H9 (cell line): ENCODE measurements around the gene RPS6KB2. TPM values are rescaled to one million over a fixed set of nuclear protein-coding genes. Genes with fewer than 3 reads are reported as not detected.

Experiments
- DNase-seq: peaks from one replicate; pipeline ENCODE4 v3.0.0-alpha.2; 2017
- H2AFZ ChIP-seq: one replicate; pipeline ENCODE4 v1.6.1; 2013; ENCODE audit warnings: mild to moderate bottlenecking, low read length, control low read depth, moderate library complexity
- H2AK5ac ChIP-seq: 2 replicates; pipeline ENCODE4 v1.6.1; 2013; ENCODE audit warnings: low read length, control low read depth, mixed read lengths; ENCODE audit not compliant: insufficient read length
- H2BK120ac ChIP-seq: one replicate; pipeline ENCODE4 v1.6.1; 2013; ENCODE audit warnings: low read depth, mild to moderate bottlenecking, low read length, control low read depth, inconsistent platforms; ENCODE audit not compliant: poor library complexity, severe bottlenecking
- H2BK12ac ChIP-seq: 2 replicates; pipeline ENCODE4 v1.6.1; 2013; ENCODE audit warnings: low read length, control low read depth, mixed read lengths, low read depth; ENCODE audit not compliant: insufficient read length
- H2BK15ac ChIP-seq: 2 replicates; pipeline ENCODE4 v1.6.1; 2013; ENCODE audit warnings: low read depth, low read length, control low read depth
- H2BK20ac ChIP-seq: one replicate; pipeline ENCODE4 v1.6.1; 2013; ENCODE audit warnings: low read depth, mild to moderate bottlenecking, low read length, control low read depth, inconsistent platforms; ENCODE audit not compliant: poor library complexity, severe bottlenecking
- H2BK5ac ChIP-seq: 2 replicates; pipeline ENCODE4 v1.6.1; 2013; ENCODE audit warnings: low read length, control low read depth, mixed read lengths; ENCODE audit not compliant: insufficient read length
- H3K14ac ChIP-seq: 2 replicates; pipeline ENCODE4 v1.6.1; 2013; ENCODE audit warnings: low read length, control low read depth; ENCODE audit not compliant: insufficient read depth
- H3K18ac ChIP-seq: 2 replicates; pipeline ENCODE4 v1.6.1; 2013; ENCODE audit warnings: low read depth, mild to moderate bottlenecking, mixed read lengths, low read length, control low read depth; ENCODE audit not compliant: insufficient read length
- H3K23ac ChIP-seq: 2 replicates; pipeline ENCODE4 v1.6.1; 2013; ENCODE audit warnings: low read length, control low read depth, mixed read lengths, low read depth; ENCODE audit not compliant: insufficient read length
- H3K23me2 ChIP-seq: 2 replicates; pipeline ENCODE4 v1.6.1; 2013; ENCODE audit warnings: low read depth, mild to moderate bottlenecking, mixed read lengths, low read length, control low read depth; ENCODE audit not compliant: insufficient read length, poor library complexity, severe bottlenecking
- H3K27ac ChIP-seq: 2 replicates; pipeline ENCODE4 v1.5.1; 2013; ENCODE audit warnings: low read length, control low read depth, mixed read lengths, low read depth; ENCODE audit not compliant: insufficient read length
- H3K27me3 ChIP-seq: 2 replicates; pipeline ENCODE4 v1.6.1; 2013; ENCODE audit warnings: low read length, control low read depth, inconsistent platforms; ENCODE audit not compliant: insufficient read depth
- H3K4ac ChIP-seq: 2 replicates; pipeline ENCODE4 v1.6.1; 2013; ENCODE audit warnings: low read depth, mild to moderate bottlenecking, control low read depth, inconsistent platforms, low read length, moderate library complexity
- H3K4me1 ChIP-seq: 2 replicates; pipeline ENCODE4 v1.6.1; 2013; ENCODE audit warnings: low read length, control low read depth, inconsistent platforms; ENCODE audit not compliant: insufficient read depth
- H3K4me2 ChIP-seq: 2 replicates; pipeline ENCODE4 v1.6.1; 2013; ENCODE audit warnings: low read length, control low read depth, mixed read lengths; ENCODE audit not compliant: insufficient read length, insufficient read depth
- H3K56ac ChIP-seq: 2 replicates; pipeline ENCODE4 v1.6.1; 2013; ENCODE audit warnings: low read depth, mild to moderate bottlenecking, mixed read lengths, low read length, control low read depth; ENCODE audit not compliant: insufficient read length
- H3K79me1 ChIP-seq: 2 replicates; pipeline ENCODE4 v1.6.1; 2013; ENCODE audit warnings: low read depth, mild to moderate bottlenecking, moderate library complexity, low read length, control low read depth, inconsistent platforms; ENCODE audit not compliant: insufficient read depth, poor library complexity, severe bottlenecking
- H3K79me2 ChIP-seq: 2 replicates; pipeline ENCODE4 v1.6.1; 2013; ENCODE audit warnings: low read length, control low read depth, inconsistent platforms; ENCODE audit not compliant: insufficient read depth
- H3K9ac ChIP-seq: 2 replicates; pipeline ENCODE4 v1.6.1; 2013; ENCODE audit warnings: low read length, control low read depth, mixed read lengths; ENCODE audit not compliant: insufficient read length; ENCODE audit errors: extremely low read depth
- H3K9me3 ChIP-seq: one replicate; pipeline ENCODE4 v1.6.1; 2013; ENCODE audit warnings: low read depth, low read length, inconsistent platforms; ENCODE audit not compliant: control insufficient read depth
- H3T11ph ChIP-seq: one replicate; pipeline ENCODE4 v1.6.1; 2013; ENCODE audit warnings: mild to moderate bottlenecking, low read length, control low read depth, inconsistent platforms
- H4K20me1 ChIP-seq: one replicate; pipeline ENCODE4 v1.6.1; 2013; ENCODE audit not compliant: control insufficient read depth, insufficient read length, insufficient read depth
- H4K5ac ChIP-seq: 2 replicates; pipeline ENCODE4 v1.6.1; 2013; ENCODE audit warnings: low read depth, mild to moderate bottlenecking, mixed read lengths, low read length, control low read depth; ENCODE audit not compliant: insufficient read length
- H4K8ac ChIP-seq: replicated peaks from 2 replicates; pipeline ENCODE4 v1.6.1; 2013; ENCODE audit warnings: low read length, control low read depth, mixed read lengths, low read depth; ENCODE audit not compliant: insufficient read length
- H4K91ac ChIP-seq: 2 replicates; pipeline ENCODE4 v1.6.1; 2013; ENCODE audit warnings: low read depth, mild to moderate bottlenecking, moderate library complexity, mixed read lengths, low read length, control low read depth; ENCODE audit not compliant: insufficient read length
- H3K27ac Mint-ChIP-seq, 3 experiments: 2 replicates in 2 of 3; 3 replicates in 1 of 3; pipeline ENCODE4 v1.8.0; 2020 to 2021; ENCODE audit warnings: mixed read lengths in 3 of 3, mild to moderate bottlenecking in 1 of 3, moderate library complexity in 1 of 3
- H3K27me3 Mint-ChIP-seq: 2 replicates; pipeline ENCODE4 v1.8.0; 2021; ENCODE audit warnings: low read depth, mild to moderate bottlenecking, moderate library complexity, mixed read lengths
- H3K36me3 Mint-ChIP-seq, 3 experiments: 2 replicates in 2 of 3; 3 replicates in 1 of 3; pipeline ENCODE4 v1.8.0; 2020 to 2021; ENCODE audit warnings: low read depth in 3 of 3, mixed read lengths in 3 of 3; ENCODE audit not compliant: insufficient read depth in 1 of 3
- H3K4me1 Mint-ChIP-seq, 2 experiments: 2 replicates each; pipeline ENCODE4 v1.8.0; 2020; ENCODE audit warnings: mixed read lengths in 2 of 2
- H3K4me3 Mint-ChIP-seq, 2 experiments: 2 replicates in 1 of 2; 3 replicates in 1 of 2; pipeline ENCODE4 v1.8.0; 2020 to 2021; ENCODE audit warnings: mild to moderate bottlenecking in 2 of 2, mixed read lengths in 2 of 2, moderate library complexity in 1 of 2
- H3K9me3 Mint-ChIP-seq, 2 experiments: 2 replicates in 1 of 2; 3 replicates in 1 of 2; pipeline ENCODE4 v1.8.0; 2020; ENCODE audit warnings: mild to moderate bottlenecking in 2 of 2, mixed read lengths in 2 of 2, moderate library complexity in 1 of 2
- CTCF ChIP-seq: fragments of 200-600 bp; sonication (generic); conservative IDR thresholded peaks from 3 replicates; pipeline ENCODE4 v1.8.0; 2021; ENCODE audit warnings: antibody characterized with exemption, mild to moderate bottlenecking
- WGBS: extraction: QIAGEN DNeasy Blood & Tissue Kit; methylation state at CpG from one replicate; pipeline ENCODE4 v1.1.7; 2013; ENCODE audit warnings: missing lambda C conversion rate, low lambda C conversion rate, mixed read lengths; ENCODE audit not compliant: insufficient read length; ENCODE audit errors: extremely low coverage; 5-methylcytosine and 5-hydroxymethylcytosine counted together
- total RNA-seq: library from RNA; stranded (reverse); gene quantifications from 2 replicates; pipeline ENCODE4 v1.2.1, GENCODE V29; 2021

The RPS6KB2 gene
- total RNA-seq, 1 experiment from 2014 or later, result 51.7 TPM

GRCh38 chr11:67405688-67406339 is 22.5 kb upstream of the RPS6KB2 start:
- Histone ChIP-seq H3K4ac (no peak overlapping the region), H3K23me2 (peaks cover 4% of the 10 kb centered on the region), H4K20me1 (no peaks in the 10 kb centered on the region), H2BK15ac (no peak overlapping the region), H3K4me2 (no peak overlapping the region), H4K8ac (no peak overlapping the region), H3K79me2 (peaks cover under 1% of the 10 kb centered on the region; the same call in 1 of the 2 replicates), H3K27me3 (no peaks in the 10 kb centered on the region), H4K5ac (no peak overlapping the region), H3K14ac (no peak overlapping the region), H3K9me3 (no peaks in the 10 kb centered on the region), H2AFZ (no peak overlapping the region), H3K4me1 (0 out of 2 replicates have a peak, but pooled peaks cover under 1% of the 10 kb centered on the region), H3K56ac (no peak overlapping the region), H3K79me1 (peaks cover 2% of the 10 kb centered on the region), H3T11ph (no peak overlapping the region), H3K18ac (no peak overlapping the region), H3K27ac (no peak overlapping the region), H2BK120ac (no peak overlapping the region), H2AK5ac (no peak overlapping the region), H3K23ac (no peak overlapping the region), H2BK20ac (no peak overlapping the region), H2BK5ac (no peak overlapping the region), H2BK12ac (no peak overlapping the region), H3K9ac (no peak overlapping the region), H4K91ac (no peak overlapping the region)
- Mint-ChIP-seq H3K36me3 (no peaks in the 10 kb centered on the region), H3K4me1 (peaks cover 12 to 22% of the 10 kb centered on the region in 2 experiments), H3K9me3 (no peaks in the 10 kb centered on the region), H3K27me3 (peaks cover 18% of the 10 kb centered on the region), H3K4me3 (no peak overlapping the region), H3K27ac (no peak overlapping the region)
- DNase-seq, result no peak
- WGBS, result no CpG with 5 or more reads among the region's 9 CpGs
- no peak for TF ChIP-seq CTCF
